Mammary epithelial cell (primary cell): ENCODE measurements around the gene FAM89A.

Experiments used
- CTCF ChIP-seq, 2 donors: IDR thresholded peaks in 1 of 2; conservative IDR thresholded peaks in 1 of 2; 2 replicates each; pipeline ENCODE4 v1.5.1; 2011 to 2012; ENCODE audit warnings: inconsistent platforms in 2 of 2, low read length in 2 of 2, mild to moderate bottlenecking in 2 of 2, control low read depth in 1 of 2, low read depth in 1 of 2; ENCODE audit not compliant: insufficient read depth in 1 of 2; ENCODE audit errors: extremely low read depth in 1 of 2
- EZH2 ChIP-seq: IDR thresholded peaks from 2 replicates; pipeline ENCODE4 v1.6.1; 2012; ENCODE audit warnings: low read length, inconsistent platforms, borderline replicate concordance

DNA sequence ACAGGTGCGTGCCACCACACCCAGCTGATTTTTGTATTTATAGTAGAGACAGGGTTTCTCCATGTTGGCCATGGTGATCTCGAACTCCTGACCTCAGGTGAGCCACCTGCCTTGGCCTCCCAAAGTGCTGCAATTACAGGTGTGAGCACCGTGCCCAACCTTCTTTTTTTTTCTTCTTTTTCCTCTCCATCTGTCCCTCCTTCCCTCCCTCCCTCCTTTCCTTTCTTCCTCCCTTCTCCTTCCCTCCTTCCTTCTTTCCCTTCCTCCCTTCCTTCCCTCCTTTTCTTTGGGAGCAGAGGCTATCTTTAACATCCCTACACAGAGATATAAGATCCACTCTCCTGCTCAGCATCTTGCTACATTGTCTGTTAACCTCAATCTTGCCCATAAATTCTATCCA, 24.4 kb upstream of the FAM89A start:
- no peak for TF ChIP-seq CTCF (conservative IDR thresholded peaks at IDR 0.05 in 1 of 2, IDR thresholded peaks at IDR 0.05 in 1 of 2; ENCODE audit: extremely low read depth in 1 of 2, insufficient read depth in 1 of 2, low read depth in 1 of 2, low read length in 2 of 2)
- TF ChIP-seq EZH2, result no peak
